A673 (cell line): ENCODE data around the gene HERC4.

Experiments
- EZH2 ChIP-seq: fragments of 200-600 bp; sonication (generic); IDR thresholded peaks from 2 replicates; pipeline ENCODE4 v1.6.1; 2017; ENCODE audit warnings: borderline replicate concordance, low read depth, mild to moderate bottlenecking, mixed read lengths, antibody characterized with exemption, low read length; ENCODE audit not compliant: poor library complexity, severe bottlenecking
- TF ChIP-seq, protein P1 (sequence below): fragments of 300-800, 200-600 bp; sonication (generic); conservative IDR thresholded peaks from 2 replicates; pipeline ENCODE4 v1.5.1; 2017; ENCODE audit warnings: low read depth, mild to moderate bottlenecking, antibody characterized with exemption, low read length, moderate library complexity, mixed read lengths

DNA sequence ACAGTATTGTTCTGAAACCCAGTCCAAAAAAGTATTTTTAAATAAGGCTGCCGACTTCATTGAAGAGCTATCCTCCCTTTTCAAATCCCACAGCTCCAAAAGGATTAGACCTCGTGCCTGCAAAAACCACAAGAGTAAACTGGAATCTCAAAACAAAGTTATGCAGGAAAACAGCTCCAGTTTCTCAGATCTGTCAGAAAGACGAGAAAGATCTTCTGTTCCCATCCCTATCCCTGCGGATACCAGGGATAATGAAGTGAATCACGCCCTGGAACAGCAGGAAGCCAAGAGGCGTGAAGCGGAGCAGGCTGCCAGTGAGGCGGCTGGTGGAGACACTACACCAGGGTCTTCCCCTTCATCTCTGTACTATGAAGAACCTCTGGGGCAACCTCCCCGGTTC, 46.8 kb upstream of the HERC4 start:
- TF ChIP-seq, protein P1, sequence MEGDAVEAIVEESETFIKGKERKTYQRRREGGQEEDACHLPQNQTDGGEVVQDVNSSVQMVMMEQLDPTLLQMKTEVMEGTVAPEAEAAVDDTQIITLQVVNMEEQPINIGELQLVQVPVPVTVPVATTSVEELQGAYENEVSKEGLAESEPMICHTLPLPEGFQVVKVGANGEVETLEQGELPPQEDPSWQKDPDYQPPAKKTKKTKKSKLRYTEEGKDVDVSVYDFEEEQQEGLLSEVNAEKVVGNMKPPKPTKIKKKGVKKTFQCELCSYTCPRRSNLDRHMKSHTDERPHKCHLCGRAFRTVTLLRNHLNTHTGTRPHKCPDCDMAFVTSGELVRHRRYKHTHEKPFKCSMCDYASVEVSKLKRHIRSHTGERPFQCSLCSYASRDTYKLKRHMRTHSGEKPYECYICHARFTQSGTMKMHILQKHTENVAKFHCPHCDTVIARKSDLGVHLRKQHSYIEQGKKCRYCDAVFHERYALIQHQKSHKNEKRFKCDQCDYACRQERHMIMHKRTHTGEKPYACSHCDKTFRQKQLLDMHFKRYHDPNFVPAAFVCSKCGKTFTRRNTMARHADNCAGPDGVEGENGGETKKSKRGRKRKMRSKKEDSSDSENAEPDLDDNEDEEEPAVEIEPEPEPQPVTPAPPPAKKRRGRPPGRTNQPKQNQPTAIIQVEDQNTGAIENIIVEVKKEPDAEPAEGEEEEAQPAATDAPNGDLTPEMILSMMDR = no peak
- TF ChIP-seq EZH2 = no peak
